Measurements from ENCODE around the gene FBN3. TPM values are rescaled to one million over a fixed set of nuclear protein-coding genes. Genes with fewer than 3 reads are reported as not detected.
"Not testable (repeated sequence)": the region's sequence is repeated elsewhere in the genome, so short reads cannot be mapped to it uniquely, and the experiment has no call there.

Gene FBN3
- total RNA-seq, 1 donor from 2014 or later, result not detected

GRCh38 chr19:8028951-8029491, 120.4 kb downstream of the FBN3 start:
- Mint-ChIP-seq H3K4me3 (no peak overlapping the region), H3K4me1 (no peaks in the 10 kb centered on the region), H3K27me3 (peaks cover 3% of the 10 kb centered on the region), H3K27ac (no peak overlapping the region), H3K9me3 (no peaks in the 10 kb centered on the region), H3K36me3 (ENCODE audit: low read depth) (no peaks in the 10 kb centered on the region)
- DNase-seq (no peak), ATAC-seq (ENCODE audit: low read depth) (no peak)
- POLR2A ChIA-PET, result no interaction called here
- intact Hi-C loops (cut with micrococcal nuclease), result no loop called here
- no peak for TF ChIP-seq CTCF (IDR thresholded peaks at IDR 0.05)
- CTCF ChIA-PET, result no interaction called here

- no peaks in the 10 kb centered on the region for H3K27me3 Mint-ChIP-seq
- CTCF ChIA-PET, result no interaction called here
These were observed 124.1 kb downstream of the FBN3 start for GRCh38 chr19:8025316-8025715.

GRCh38 chr19:8024256-8024655, 125.1 kb downstream of the FBN3 start:
- H3K36me3 Mint-ChIP-seq (ENCODE audit: low read depth); DNase-seq; ATAC-seq (ENCODE audit: low read depth); H3K4me3 Mint-ChIP-seq; H3K9me3 Mint-ChIP-seq; POLR2A ChIA-PET; H3K4me1 Mint-ChIP-seq; intact Hi-C loops (cut with micrococcal nuclease); CTCF ChIA-PET; H3K27me3 Mint-ChIP-seq; H3K27ac Mint-ChIP-seq: not testable (repeated sequence)

More at GRCh38 chr19:8025316-8025715, 124.1 kb downstream of the FBN3 start:
- Mint-ChIP-seq H3K36me3 (ENCODE audit: low read depth) (no peaks in the 10 kb centered on the region), H3K4me1 (no peaks in the 10 kb centered on the region), H3K9me3 (no peaks in the 10 kb centered on the region), H3K27ac (no peak overlapping the region), H3K4me3 (no peak overlapping the region)
- no peak for TF ChIP-seq CTCF (IDR thresholded peaks at IDR 0.05)
- ATAC-seq (ENCODE audit: low read depth) (no peak), DNase-seq (no peak)
- intact Hi-C loops (cut with micrococcal nuclease), result no loop called here
- POLR2A ChIA-PET, result interaction anchor here (0.6 kb wide), 1 partner anchor 35 kb away, joined by 7 read pairs; no protein-coding TSS in a partner anchor

- H3K4me3 Mint-ChIP-seq, result no peak overlapping the region
These were observed 126.0 kb downstream of the FBN3 start for GRCh38 chr19:8023371-8023770.

GRCh38 chr19:8022275-8022674, 127.1 kb downstream of the FBN3 start:
- ATAC-seq (ENCODE audit: low read depth) (no peak), DNase-seq (no peak)
- no peak for TF ChIP-seq CTCF (IDR thresholded peaks at IDR 0.05)
- Mint-ChIP-seq H3K4me1 (peaks cover 10% of the 10 kb centered on the region), H3K27me3 (no peaks in the 10 kb centered on the region), H3K4me3 (no peak overlapping the region), H3K36me3 (ENCODE audit: low read depth) (no peaks in the 10 kb centered on the region), H3K9me3 (no peaks in the 10 kb centered on the region), H3K27ac (no peak overlapping the region)
- intact Hi-C loops (cut with micrococcal nuclease), result no loop called here
- ChIA-PET CTCF (no interaction called here), POLR2A (no interaction called here)

More at GRCh38 chr19:8023371-8023770, 126.0 kb downstream of the FBN3 start:
- H3K27me3 Mint-ChIP-seq, result no peaks in the 10 kb centered on the region
- TF ChIP-seq CTCF (IDR thresholded peaks at IDR 0.05), result no peak
- H3K4me1 Mint-ChIP-seq, result no peaks in the 10 kb centered on the region
- no peak for DNase-seq
- no peaks in the 10 kb centered on the region for H3K36me3 Mint-ChIP-seq (ENCODE audit: low read depth)
- ATAC-seq (ENCODE audit: low read depth), result no peak
- CTCF ChIA-PET, result no interaction called here
- no peaks in the 10 kb centered on the region for H3K9me3 Mint-ChIP-seq
- POLR2A ChIA-PET, result no interaction called here
- no peak overlapping the region for H3K27ac Mint-ChIP-seq
- intact Hi-C loops (cut with micrococcal nuclease), result no loop called here

- intact Hi-C loops (cut with micrococcal nuclease), result no loop called here
- H3K4me1 Mint-ChIP-seq, result peaks cover 11% of the 10 kb centered on the region
- ChIA-PET CTCF (no interaction called here), POLR2A (no interaction called here)
- no peak overlapping the region for H3K27ac Mint-ChIP-seq
- H3K9me3 Mint-ChIP-seq, result no peaks in the 10 kb centered on the region
- no peaks in the 10 kb centered on the region for H3K27me3 Mint-ChIP-seq
- DNase-seq (no peak), ATAC-seq (ENCODE audit: low read depth) (no peak)
- no peak overlapping the region for H3K4me3 Mint-ChIP-seq
- TF ChIP-seq CTCF (IDR thresholded peaks at IDR 0.05), result no peak
- no peaks in the 10 kb centered on the region for H3K36me3 Mint-ChIP-seq (ENCODE audit: low read depth)
These were observed 128.0 kb downstream of the FBN3 start for GRCh38 chr19:8021374-8021773.

All from activated B cell treated with CpG ODN at 0.5 μM for 24 hours (primary cell).